ENCODE data around the gene RTN1. TPM values are rescaled to one million over a fixed set of nuclear protein-coding genes. Genes with fewer than 3 reads are reported as not detected.

RTN1 gene
- total and polyA plus RNA-seq, 2 experiments from 2014 or later, result 0.15 TPM; not detected in 1

GRCh38 chr14:59711080-59711479, 159.5 kb downstream of the RTN1 start:
- H3K27ac ChIP-seq, result no peak overlapping the region
- no peaks in the 10 kb centered on the region for H4K20me1 ChIP-seq (ENCODE audit: insufficient read depth)
- no peak overlapping the region for H3K4me3 ChIP-seq
- no peaks in the 10 kb centered on the region for H3K27me3 ChIP-seq (replicated peaks; ENCODE audit: insufficient read depth)
- no peak overlapping the region for H2AFZ ChIP-seq
- 3 to 8% methylated on average over 2 of the region's 2 CpGs for WGBS, 2 experiments (ENCODE audit: low coverage in 1 of 2, low lambda C conversion rate in 2 of 2, missing lambda C conversion rate in 2 of 2)
- H3K36me3 ChIP-seq (ENCODE audit: low read depth), result no peaks in the 10 kb centered on the region
- no peak for DNase-seq
- no peaks in the 10 kb centered on the region for H3K4me1 ChIP-seq (ENCODE audit: insufficient read depth)
- H3K9me2 ChIP-seq (ENCODE audit: insufficient read depth), result no peaks in the 10 kb centered on the region
- H3F3A ChIP-seq (ENCODE audit: insufficient read depth), result no peaks in the 10 kb centered on the region
- H3K79me2 ChIP-seq (ENCODE audit: insufficient read depth), result no peaks in the 10 kb centered on the region
- no peaks in the 10 kb centered on the region for H3K9me3 ChIP-seq (ENCODE audit: low read depth)
- no peak overlapping the region for H3K4me2 ChIP-seq (ENCODE audit: unreplicated experiment)
- in situ Hi-C loops (cut with MboI), result no loop called here
- H3K9ac ChIP-seq, result no peak overlapping the region
- no peak for TF ChIP-seq EZH2 (IDR thresholded peaks at IDR 0.05; ENCODE audit: insufficient read depth, poor library complexity, severe bottlenecking)
- no peak for TF ChIP-seq EZH2phosphoT487 (IDR thresholded peaks at IDR 0.05; ENCODE audit: insufficient read depth, low read depth)

GRCh38 chr14:59707778-59708561, 162.6 kb downstream of the RTN1 start:
- H3K4me2 ChIP-seq (ENCODE audit: unreplicated experiment), result no peak overlapping the region
- peak; percentile 2 for DNase-seq
- no peaks in the 10 kb centered on the region for H3K36me3 ChIP-seq (ENCODE audit: low read depth)
- H3F3A ChIP-seq (ENCODE audit: insufficient read depth), result no peaks in the 10 kb centered on the region
- H3K27ac ChIP-seq, result no peak overlapping the region
- no peaks in the 10 kb centered on the region for H3K9me3 ChIP-seq (ENCODE audit: low read depth)
- H4K20me1 ChIP-seq (ENCODE audit: insufficient read depth), result no peaks in the 10 kb centered on the region
- H2AFZ ChIP-seq, result no peak overlapping the region
- H3K4me1 ChIP-seq (ENCODE audit: insufficient read depth), result no peaks in the 10 kb centered on the region
- H3K9me2 ChIP-seq (ENCODE audit: insufficient read depth), result no peaks in the 10 kb centered on the region
- TF ChIP-seq EZH2 (IDR thresholded peaks at IDR 0.05; ENCODE audit: insufficient read depth, poor library complexity, severe bottlenecking), result no peak
- no peak for TF ChIP-seq EZH2phosphoT487 (IDR thresholded peaks at IDR 0.05; ENCODE audit: insufficient read depth, low read depth)
- in situ Hi-C loops (cut with MboI), result no loop called here
- no peak overlapping the region for H3K4me3 ChIP-seq
- no peaks in the 10 kb centered on the region for H3K79me2 ChIP-seq (ENCODE audit: insufficient read depth)
- H3K9ac ChIP-seq, result no peak overlapping the region
- WGBS, 2 experiments (ENCODE audit: low coverage in 1 of 2, low lambda C conversion rate in 2 of 2, missing lambda C conversion rate in 2 of 2), result 40 to 47% methylated on average over 7 of the region's 7 CpGs
- H3K27me3 ChIP-seq (replicated peaks; ENCODE audit: insufficient read depth), result no peaks in the 10 kb centered on the region

- WGBS, 2 experiments (ENCODE audit: low coverage in 1 of 2, low lambda C conversion rate in 2 of 2, missing lambda C conversion rate in 2 of 2), result 51% methylated on average over 4 of the region's 4 CpGs
- Histone ChIP-seq H2AFZ (no peak overlapping the region), H3K4me3 (no peak overlapping the region), H3K4me1 (ENCODE audit: insufficient read depth) (no peaks in the 10 kb centered on the region), H3K27ac (no peak overlapping the region), H3K79me2 (ENCODE audit: insufficient read depth) (no peaks in the 10 kb centered on the region), H4K20me1 (ENCODE audit: insufficient read depth) (no peaks in the 10 kb centered on the region), H3K9ac (no peak overlapping the region), H3K27me3 (replicated peaks; ENCODE audit: insufficient read depth) (no peaks in the 10 kb centered on the region), H3K9me2 (ENCODE audit: insufficient read depth) (no peaks in the 10 kb centered on the region), H3K4me2 (ENCODE audit: unreplicated experiment) (no peak overlapping the region), H3K9me3 (ENCODE audit: low read depth) (no peaks in the 10 kb centered on the region), H3K36me3 (ENCODE audit: low read depth) (no peaks in the 10 kb centered on the region), H3F3A (ENCODE audit: insufficient read depth) (no peaks in the 10 kb centered on the region)
- no peak for DNase-seq
- no peak for TF ChIP-seq EZH2phosphoT487 (IDR thresholded peaks at IDR 0.05; ENCODE audit: insufficient read depth, low read depth)
- no peak for TF ChIP-seq EZH2 (IDR thresholded peaks at IDR 0.05; ENCODE audit: insufficient read depth, poor library complexity, severe bottlenecking)
- in situ Hi-C loops (cut with MboI), result no loop called here
Observed at GRCh38 chr14:59705866-59706265, 164.7 kb downstream of the RTN1 start.

DNA sequence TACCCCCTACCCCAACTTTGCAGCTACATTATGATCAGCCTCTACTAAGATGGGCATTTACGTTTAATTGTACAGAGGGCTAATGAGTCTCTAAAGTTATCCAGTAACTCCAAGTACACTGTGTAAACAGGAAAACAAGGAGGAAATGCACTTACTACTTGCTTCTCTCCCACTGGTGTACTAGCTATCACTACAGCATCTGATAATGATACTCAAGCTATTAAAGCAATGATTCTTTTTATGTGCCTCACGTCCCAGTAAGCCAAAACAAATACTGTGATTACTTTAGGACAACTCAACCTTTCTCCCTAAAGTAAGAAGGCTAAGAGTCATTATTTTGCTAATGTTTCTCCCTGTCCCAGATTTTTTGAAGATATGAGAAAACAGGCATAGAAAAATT, 165.3 kb downstream of the RTN1 start:
- no peak overlapping the region for H3K27ac ChIP-seq
- H3K4me3 ChIP-seq, result no peak overlapping the region
- DNase-seq, result no peak
- no peaks in the 10 kb centered on the region for H4K20me1 ChIP-seq (ENCODE audit: insufficient read depth)
- no peaks in the 10 kb centered on the region for H3F3A ChIP-seq (ENCODE audit: insufficient read depth)
- 25 to 27% methylated on average over 2 of the region's 2 CpGs for WGBS, 2 experiments (ENCODE audit: low coverage in 1 of 2, low lambda C conversion rate in 2 of 2, missing lambda C conversion rate in 2 of 2)
- no peaks in the 10 kb centered on the region for H3K36me3 ChIP-seq (ENCODE audit: low read depth)
- in situ Hi-C loops (cut with MboI), result no loop called here
- H3K9ac ChIP-seq, result no peak overlapping the region
- TF ChIP-seq EZH2phosphoT487 (IDR thresholded peaks at IDR 0.05; ENCODE audit: insufficient read depth, low read depth), result no peak
- no peak for TF ChIP-seq EZH2 (IDR thresholded peaks at IDR 0.05; ENCODE audit: insufficient read depth, poor library complexity, severe bottlenecking)
- H3K27me3 ChIP-seq (replicated peaks; ENCODE audit: insufficient read depth), result no peaks in the 10 kb centered on the region
- H3K9me3 ChIP-seq (ENCODE audit: low read depth), result no peaks in the 10 kb centered on the region
- no peaks in the 10 kb centered on the region for H3K4me1 ChIP-seq (ENCODE audit: insufficient read depth)
- no peaks in the 10 kb centered on the region for H3K79me2 ChIP-seq (ENCODE audit: insufficient read depth)
- H3K9me2 ChIP-seq (ENCODE audit: insufficient read depth), result no peaks in the 10 kb centered on the region
- no peak overlapping the region for H2AFZ ChIP-seq
- H3K4me2 ChIP-seq (ENCODE audit: unreplicated experiment), result no peak overlapping the region

Data from GM23248 (cell line).